DMS53 treated with DMSO at 0.1 percent for 48 hours (cell line): ENCODE data around the gene KIFBP.
"Not testable (repeated sequence)": the region's sequence is repeated elsewhere in the genome, so short reads cannot be mapped to it uniquely, and the experiment has no call there.

Experiments used
- DNase-seq: peaks from one replicate; lab custom pipeline; 2025; ENCODE audit not compliant: unreplicated experiment; lab: John Stamatoyannopoulos, UW

Gene KIFBP, protein sequence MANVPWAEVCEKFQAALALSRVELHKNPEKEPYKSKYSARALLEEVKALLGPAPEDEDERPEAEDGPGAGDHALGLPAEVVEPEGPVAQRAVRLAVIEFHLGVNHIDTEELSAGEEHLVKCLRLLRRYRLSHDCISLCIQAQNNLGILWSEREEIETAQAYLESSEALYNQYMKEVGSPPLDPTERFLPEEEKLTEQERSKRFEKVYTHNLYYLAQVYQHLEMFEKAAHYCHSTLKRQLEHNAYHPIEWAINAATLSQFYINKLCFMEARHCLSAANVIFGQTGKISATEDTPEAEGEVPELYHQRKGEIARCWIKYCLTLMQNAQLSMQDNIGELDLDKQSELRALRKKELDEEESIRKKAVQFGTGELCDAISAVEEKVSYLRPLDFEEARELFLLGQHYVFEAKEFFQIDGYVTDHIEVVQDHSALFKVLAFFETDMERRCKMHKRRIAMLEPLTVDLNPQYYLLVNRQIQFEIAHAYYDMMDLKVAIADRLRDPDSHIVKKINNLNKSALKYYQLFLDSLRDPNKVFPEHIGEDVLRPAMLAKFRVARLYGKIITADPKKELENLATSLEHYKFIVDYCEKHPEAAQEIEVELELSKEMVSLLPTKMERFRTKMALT

DNA sequence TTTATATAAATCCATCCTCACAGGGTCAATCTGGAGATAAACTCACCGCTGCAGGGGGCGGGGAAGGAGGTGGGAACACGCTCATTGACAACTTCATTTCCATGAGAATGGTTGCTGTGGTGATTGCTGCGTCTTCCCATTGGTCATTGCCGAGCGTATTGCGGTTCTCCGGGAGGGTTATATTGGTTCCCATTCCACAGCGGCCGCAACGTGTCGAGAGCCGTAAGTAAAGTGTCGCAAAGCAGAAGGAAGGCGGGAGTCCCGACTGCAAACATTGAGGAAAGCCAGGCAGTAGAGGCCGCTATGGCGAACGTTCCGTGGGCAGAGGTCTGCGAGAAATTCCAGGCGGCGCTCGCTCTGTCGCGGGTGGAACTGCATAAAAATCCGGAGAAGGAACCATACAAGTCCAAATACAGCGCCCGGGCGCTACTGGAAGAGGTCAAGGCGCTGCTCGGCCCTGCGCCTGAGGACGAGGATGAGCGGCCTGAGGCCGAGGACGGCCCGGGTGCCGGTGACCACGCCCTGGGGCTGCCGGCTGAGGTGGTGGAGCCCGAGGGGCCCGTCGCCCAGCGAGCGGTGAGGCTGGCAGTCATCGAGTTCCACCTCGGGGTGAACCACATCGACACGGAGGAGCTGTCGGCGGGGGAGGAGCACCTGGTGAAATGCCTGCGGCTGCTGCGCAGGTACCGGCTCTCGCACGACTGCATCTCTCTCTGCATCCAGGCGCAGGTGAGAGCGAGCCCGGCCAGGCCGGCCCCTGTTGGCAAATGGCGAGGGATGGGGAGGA lies at the start of gene KIFBP:
Gene KIFBP (plus strand): TSS at position 274 of the 787 bp plus-strand sequence. CDS start 30 bp downstream, at position 304.
- DNase-seq, result peak; percentile 97

DNA sequence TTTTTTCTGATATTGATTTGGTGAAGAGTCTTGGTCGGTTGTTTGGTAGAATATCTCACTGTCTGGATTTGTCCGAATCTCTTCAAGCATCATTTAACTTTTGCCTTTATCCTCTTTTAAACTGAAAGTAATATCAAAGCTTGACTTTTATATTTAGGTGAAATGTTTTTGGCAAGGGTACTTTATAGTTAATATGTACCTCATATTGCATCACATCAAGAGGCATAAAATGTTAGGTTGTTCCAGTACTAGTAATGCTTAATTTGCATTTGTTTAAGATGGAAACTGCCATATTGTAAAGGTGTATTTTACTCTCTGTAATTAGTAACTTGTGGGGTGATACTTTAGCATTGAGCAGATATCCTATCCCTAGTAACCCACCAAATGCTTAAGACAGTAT lies 49.7 kb upstream of the KIFBP start:
- DNase-seq, result no peak

DNA sequence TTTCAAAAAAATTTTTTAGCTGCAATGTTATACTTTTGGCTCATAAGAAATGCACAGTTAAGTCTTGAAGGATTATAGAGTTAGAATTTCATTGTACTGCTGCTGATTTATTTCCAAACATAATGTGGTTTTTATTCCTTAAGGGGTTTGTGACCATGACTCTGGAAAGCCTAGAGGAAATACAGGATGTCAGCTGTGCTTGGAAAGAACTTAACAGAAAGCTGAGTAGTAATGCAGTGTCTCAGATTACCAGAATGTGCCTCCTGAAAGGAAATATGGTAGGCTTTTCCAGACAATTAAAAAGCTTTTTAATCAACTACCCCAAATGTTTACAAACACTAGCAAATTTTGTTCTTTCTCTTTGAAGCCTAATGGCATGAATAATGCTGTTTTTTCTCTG lies 47.7 kb upstream of the KIFBP start:
- DNase-seq, result not testable (repeated sequence)

DNA sequence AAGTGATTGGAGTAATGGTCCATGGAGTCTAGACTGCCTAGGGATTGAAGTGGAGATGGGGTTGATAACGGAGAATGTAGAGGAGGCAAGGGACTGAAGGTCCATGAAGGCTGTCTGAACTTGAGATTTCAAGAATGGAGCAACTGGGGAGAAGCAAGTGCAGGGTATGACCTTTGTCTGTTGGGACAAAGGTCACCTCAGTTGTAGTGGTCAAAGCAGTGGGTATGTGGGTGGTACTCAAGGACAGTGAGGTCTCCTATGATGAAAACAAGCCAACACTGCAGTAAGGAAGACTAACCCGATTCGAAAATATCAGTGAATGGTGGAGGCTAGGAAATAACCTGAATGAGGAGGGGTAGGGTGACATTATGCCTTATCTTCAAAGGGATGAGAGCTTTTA lies 38.0 kb upstream of the KIFBP start:
- DNase-seq, result no peak

DNA sequence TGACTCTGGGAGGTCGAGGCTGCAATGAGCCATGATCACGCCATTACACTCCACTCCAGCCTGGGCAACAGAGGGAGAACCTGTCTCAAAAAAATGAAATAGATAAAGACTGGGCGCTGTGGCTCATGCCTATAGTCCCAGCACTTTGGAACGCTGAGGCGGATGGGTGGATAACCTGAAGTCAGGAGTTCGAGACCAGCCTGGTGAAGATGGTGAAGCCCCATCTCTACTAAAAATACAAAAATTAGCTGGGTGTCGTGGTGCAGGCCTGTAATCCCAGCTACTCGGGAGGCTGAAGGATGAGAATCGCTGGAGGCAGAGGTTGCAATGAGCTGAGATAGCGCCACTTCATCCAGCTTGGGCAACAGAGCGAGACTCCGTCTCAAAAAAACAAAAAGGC lies 33.7 kb upstream of the KIFBP start:
- no peak for DNase-seq

DNA sequence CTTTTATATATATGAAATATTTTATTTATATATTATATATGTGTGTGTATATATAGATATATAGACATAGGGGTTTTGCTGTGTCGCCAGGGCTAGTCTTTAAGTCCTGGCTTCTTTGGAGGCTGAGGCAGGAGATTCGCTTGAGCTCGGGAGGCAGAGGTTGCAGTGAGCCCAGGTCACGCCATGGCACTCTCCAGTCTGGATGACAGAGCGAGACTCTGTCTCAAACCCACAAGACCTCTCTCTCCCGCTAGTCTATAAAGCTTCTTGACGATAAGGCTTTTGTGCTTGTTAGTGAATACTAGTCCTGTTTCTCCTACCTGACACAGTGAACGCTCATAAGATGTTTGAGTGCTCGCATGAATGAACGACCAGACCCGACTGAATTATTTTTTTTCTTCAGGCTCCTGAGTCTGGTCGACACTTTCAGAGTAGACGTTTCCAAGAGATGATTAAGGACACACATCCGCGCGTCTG lies 33.2 kb upstream of the KIFBP start:
- peak; percentile 77 for DNase-seq

DNA sequence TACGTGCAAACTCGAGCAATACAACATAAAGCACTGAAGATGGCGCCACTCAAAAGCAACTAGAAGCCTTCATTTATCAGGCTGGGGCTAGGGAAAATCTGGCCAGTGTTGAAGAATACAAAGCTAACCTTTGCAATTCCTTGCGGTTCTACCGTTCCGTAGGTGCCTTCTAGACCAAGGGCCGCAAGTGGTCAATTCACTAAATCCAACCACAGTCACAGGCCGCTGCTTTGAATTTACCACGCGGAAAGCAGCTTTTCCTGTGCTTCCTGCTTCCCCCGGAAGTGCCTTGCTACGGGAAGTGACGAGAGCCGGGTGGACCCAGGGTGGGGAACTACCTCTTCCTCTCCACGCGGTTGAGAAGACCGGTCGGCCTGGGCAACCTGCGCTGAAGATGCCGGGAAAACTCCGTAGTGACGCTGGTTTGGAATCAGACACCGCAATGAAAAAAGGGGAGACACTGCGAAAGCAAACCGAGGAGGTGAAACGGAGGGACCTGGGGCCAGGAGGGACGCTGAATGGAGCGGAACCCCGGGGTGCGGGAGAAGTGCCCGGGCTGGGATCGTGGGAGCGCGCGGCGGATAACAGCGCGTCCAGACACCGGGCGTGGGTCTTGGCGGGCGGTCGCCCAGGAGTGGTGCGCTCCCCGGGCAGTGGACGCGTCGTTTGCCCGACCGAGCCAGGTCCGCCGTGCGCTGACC lies 32.6 kb upstream of the KIFBP start, which contains the start of gene DDX21:
Gene DDX21 (plus strand): TSS at position 339 of the 701 bp plus-strand sequence. CDS start 56 bp downstream, at position 395.
- peak; percentile 93 for DNase-seq

DNA sequence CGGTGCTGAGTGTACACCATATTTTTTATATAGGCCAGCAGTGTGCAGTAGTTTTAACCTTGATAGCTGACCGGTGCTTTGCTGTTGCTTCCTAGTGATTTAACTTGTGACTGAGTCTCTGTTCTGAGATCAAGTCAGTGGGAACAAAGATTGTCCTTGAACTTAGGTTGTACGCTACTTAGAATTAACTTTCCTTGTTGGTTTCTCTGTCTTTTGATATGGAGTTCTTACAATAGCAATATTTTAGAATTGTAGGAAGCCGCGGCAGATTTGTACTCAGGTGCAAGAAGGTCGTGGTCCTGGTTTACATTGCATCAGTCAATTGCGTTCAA lies 31.4 kb upstream of the KIFBP start:
- no peak for DNase-seq

DNA sequence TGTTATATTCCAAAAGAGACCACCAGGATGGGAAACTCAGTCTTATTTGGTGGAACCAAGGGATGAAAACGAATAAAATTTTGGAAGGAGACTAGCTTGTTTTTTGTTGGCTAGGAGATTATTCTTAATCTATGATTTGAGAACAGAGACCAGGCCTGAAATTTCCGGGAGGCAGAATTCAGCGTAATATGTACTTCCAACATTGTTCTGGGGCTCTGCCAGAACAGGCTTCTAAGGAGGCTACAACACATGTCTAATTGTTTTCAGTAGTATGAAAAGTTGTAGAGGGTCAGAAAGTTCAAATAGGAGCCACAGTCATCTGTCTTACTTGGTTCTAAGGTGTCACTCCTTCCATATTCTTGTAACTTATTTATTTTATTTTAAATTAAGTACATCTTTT lies 30.9 kb upstream of the KIFBP start:
- no peak for DNase-seq

DNA sequence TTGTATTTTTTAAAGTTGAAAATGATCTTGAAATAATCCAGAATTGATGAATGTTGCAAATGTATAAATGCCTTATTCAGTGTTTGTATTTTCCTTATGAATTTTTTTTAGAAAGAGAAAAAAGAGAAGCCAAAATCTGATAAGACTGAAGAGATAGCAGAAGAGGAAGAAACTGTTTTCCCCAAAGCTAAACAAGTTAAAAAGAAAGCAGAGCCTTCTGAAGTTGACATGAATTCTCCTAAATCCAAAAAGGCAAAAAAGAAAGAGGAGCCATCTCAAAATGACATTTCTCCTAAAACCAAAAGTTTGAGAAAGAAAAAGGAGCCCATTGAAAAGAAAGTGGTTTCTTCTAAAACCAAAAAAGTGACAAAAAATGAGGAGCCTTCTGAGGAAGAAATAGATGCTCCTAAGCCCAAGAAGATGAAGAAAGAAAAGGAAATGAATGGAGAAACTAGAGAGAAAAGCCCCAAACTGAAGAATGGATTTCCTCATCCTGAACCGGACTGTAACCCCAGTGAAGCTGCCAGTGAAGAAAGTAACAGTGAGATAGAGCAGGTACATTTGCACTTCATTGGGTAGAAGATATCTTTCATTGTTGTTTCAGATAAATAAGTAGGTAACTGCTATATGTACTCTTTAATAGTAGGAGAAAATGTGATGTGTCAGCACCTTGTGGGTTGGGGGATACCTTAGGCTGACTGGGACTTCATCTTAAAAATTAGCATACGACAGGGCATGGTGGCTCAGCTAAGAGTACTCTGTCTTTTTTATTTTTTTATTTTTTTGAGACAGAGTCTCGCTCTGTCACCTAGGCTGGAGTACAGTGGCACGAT lies 28.7 kb upstream of the KIFBP start:
- DNase-seq, result no peak

DNA sequence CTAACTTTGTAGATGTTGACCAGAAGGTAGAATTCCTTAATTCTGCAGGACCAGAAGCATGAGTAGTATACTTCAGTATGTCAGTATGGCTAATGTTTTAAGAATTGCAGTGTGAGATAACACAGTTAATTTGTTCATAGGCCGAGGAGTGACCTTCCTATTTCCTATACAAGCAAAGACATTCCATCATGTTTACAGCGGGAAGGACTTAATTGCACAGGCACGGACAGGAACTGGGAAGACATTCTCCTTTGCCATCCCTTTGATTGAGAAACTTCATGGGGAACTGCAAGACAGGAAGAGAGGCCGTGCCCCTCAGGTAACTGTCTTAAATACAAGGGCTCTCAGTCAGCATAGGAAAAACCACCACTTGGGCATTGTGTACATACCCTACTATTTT lies 25.5 kb upstream of the KIFBP start:
- no peak for DNase-seq

DNA sequence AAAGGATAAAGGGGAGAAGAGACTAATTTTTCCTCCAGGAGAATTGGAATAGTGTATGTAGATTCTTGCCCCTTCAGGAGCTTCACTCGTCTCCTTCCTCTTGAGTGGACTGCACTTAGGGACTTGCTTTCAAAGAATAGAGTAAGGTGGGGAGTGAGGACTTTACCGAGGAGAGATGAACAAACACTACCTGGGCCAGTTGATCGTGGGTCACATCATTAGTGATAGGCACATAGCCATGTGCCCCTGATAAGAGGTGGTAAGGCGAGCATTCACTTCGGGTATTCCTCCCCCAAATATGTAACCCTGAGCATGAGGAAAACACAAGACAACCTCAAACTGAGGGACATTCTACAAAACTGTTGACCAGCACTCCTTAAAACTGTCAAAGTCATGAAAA lies 14.6 kb upstream of the KIFBP start:
- DNase-seq, result no peak

DNA sequence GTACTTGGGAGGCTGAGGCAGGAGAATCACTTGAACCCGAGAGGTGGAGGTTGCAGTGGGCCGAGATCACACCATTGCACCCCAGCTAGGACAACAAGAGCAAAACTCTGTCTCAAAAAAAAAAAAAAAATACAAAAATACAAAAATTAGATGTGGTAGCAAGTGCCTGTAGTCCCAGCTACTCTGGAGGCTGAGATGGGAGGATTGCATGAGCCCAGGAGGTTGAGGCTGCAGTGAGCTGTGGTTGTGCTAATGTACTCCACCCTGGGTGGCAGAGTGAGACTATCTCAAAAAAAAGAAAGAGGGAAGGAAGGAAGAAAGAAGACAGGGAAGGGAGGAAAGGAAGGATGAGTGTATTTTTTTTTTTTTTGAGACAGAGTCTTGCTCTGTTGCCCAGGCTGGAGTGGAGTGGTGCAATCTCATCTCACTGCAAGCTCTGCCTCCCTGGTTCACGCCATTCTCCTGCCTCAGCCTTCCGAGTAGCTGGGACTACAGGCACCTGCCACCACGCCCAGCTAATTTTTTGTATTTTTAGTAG lies 12.6 kb upstream of the KIFBP start:
- DNase-seq, result not testable (repeated sequence)

DNA sequence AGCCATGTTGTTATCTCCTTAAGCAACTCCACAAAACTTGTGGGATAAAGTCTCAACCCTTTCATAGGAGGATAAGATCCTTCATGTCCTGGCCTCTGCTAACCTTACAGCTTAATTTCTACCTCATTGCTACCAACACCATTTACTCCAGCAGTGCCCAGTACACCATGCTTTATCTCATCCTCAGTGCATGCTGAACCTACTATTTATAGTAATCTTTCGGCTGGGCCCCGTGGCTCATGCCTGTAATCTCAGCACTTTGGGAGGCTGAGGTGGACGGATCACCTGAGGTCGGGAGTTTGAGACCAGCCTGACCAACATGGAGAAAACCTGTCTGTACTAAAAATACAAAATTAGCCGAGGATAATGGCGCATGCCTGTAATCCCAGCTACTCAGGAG lies 8.9 kb upstream of the KIFBP start:
- not testable (repeated sequence) for DNase-seq

DNA sequence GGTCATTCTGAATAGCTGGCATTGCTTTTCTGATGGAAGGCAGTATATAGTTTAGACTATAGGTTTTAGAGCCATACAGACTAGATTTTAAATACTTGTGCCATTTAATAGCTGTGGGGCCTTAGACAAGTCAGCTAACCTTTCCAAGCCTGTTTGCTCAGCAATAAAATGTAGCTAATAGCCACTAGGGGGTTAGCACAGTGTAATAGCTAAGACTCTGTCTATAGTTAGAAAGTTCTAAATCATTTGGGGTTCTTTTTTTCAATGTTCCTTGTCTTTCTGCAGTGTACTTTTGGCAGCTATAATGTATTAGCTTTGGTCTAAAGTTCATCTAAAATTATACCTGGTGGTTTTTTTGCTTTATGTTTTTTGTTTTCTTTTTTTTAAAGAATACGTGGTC lies 7.5 kb upstream of the KIFBP start:
- DNase-seq, result no peak

DNA sequence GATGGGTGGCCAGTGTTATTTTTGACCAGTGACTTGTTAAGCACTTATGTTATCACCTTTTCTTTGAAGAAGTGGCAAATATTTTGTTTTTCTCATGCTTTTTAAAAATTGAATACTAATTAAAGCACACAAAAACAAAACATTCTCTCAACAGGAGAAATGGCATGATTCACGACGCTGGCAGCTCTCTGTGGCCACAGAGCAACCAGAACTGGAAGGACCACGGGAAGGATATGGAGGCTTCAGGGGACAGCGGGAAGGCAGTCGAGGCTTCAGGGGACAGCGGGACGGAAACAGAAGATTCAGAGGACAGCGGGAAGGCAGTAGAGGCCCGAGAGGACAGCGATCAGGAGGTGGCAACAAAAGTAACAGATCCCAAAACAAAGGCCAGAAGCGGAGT lies 6.2 kb upstream of the KIFBP start:
- no peak for DNase-seq

DNA sequence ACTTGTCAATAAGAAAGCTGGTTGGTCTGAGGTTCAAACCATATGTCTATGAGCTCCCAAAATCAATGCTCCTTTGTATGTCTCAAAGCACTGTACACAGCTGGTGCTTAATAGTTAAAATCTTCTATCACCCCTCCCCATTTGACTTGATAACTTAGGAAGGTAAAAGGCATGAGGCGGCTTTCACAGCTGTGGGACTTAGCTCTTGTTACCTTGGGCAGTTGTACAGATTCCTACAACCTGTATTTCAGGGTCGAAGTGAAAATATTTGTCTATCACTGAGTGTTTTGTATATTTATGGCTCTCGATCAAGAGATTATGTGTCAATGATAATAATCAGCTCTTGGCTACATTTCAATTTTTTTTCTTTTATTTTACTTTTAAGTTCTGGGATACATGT lies 992 bp upstream of the KIFBP start:
- peak; percentile 5 for DNase-seq

DNA sequence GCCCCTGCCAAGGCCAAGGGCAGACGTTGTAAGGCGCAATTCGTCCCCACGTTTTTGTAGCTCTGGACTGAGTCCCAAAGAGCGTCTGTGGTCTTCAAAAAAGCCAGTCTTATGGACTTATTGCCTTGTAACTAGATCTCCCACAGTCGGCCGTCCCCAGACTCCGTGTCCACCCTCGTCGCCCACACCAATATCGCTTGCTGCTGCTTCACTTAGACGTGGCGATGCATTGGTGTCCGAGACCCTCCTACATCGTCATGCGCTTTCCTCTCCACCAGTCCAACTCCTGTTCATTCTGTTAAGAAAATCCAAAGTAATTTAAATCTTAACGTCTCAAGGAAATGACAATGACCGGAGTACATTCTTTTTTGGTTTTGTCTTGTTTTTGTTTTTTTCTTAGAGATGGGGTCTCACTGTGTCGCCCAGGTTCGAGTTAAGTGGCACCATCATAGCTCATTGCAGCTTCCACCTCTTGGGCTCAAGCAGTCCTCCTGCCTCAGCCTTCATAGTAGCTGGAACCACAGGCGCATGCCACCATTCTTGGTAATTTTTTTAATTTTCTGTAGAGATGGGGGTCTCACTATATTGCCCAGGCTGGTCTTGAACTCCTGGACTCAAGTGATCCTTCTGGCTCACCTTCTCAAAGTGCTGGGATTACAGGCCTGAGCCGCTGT lies 851 bp downstream of the KIFBP start:
- no peak for DNase-seq

DNA sequence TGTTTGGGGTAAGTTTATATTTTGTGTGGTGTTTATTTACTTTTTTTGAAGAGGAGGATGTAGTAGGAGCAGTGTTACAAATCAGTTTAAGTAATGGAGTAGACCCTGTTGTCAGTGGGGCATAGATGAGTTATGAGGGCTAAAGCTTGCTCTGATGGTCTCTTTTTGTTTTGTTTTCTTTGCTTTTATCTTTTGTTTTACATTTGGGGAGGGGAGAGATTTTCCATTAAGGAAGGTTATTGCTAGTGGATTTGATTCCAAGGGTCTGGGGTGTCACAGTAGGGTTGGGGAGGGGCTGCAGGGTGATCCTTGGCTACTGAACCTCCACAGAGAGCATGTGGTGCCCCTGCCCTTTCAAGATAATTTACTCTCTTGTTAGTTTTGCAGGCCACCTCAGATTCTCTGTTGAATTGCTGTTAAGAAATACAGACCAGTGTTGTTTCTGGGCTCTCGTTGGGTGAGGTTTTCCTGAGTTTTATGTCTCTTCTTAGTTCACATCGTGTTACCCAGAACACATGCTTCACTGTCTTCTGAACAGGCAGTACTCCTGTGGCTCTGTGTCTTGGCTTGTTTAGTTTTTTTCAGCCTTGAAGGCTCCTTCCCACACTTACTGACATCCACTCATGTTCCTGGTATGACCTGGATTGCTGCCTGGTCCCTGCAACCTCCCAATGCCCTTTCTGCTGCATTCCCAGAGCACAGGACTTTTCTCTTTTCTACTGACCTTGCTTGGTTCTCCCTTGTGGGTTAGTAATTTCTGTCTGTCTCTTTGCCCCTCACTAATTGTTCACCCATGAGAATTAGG lies 4.2 kb downstream of the KIFBP start:
- DNase-seq, result no peak
